Measurements from ENCODE around the gene IL1R2. TPM values are rescaled to one million over a fixed set of nuclear protein-coding genes. Genes with fewer than 3 reads are reported as not detected.
A peak's percentile ranks its signal among the peaks of the same experiment; 100 is the strongest.
"Not testable (repeated sequence)": the region's sequence is repeated elsewhere in the genome, so short reads cannot be mapped to it uniquely, and the experiment has no call there.

Gene IL1R2
- total RNA-seq, 1 donor: not detected

DNA sequence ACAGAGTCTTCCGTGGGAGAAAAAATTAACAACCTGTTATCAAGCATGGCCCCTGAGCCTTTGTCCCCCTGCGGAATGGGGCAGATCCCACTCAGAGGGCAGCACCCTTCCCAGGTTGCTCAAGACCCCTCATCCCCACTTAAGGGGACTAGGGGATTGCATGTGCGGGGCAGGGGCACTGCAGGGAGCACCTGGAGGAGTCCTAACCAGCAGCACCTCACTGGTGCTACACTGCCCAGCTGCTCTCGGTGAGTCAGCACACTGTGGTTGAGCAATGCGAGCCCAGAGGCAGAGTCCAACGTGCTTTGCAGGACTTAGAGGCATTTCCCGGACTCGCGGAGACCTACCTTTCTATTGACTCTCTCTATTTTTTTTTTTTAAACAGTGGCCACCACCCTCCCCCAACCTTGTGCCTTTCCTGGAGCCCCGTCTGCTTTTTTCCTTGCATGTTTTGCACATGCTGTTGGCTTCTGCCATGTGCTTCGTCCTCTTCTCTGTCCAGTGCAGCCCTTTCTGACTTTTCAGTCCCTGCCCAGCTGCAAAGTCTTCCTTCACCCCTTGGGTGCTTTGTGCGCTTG is 74.0 kb downstream of the IL1R2 start:
- peak; percentile 95 for DNase-seq (ENCODE audit: low read depth)
- H3K4me3 ChIP-seq (ENCODE audit: low read depth, low read length): no peak overlapping the region
- TF ChIP-seq, protein P1, sequence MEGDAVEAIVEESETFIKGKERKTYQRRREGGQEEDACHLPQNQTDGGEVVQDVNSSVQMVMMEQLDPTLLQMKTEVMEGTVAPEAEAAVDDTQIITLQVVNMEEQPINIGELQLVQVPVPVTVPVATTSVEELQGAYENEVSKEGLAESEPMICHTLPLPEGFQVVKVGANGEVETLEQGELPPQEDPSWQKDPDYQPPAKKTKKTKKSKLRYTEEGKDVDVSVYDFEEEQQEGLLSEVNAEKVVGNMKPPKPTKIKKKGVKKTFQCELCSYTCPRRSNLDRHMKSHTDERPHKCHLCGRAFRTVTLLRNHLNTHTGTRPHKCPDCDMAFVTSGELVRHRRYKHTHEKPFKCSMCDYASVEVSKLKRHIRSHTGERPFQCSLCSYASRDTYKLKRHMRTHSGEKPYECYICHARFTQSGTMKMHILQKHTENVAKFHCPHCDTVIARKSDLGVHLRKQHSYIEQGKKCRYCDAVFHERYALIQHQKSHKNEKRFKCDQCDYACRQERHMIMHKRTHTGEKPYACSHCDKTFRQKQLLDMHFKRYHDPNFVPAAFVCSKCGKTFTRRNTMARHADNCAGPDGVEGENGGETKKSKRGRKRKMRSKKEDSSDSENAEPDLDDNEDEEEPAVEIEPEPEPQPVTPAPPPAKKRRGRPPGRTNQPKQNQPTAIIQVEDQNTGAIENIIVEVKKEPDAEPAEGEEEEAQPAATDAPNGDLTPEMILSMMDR (IDR thresholded peaks at IDR 0.05; ENCODE audit: insufficient read depth, low read depth, low read length): no peak

DNA sequence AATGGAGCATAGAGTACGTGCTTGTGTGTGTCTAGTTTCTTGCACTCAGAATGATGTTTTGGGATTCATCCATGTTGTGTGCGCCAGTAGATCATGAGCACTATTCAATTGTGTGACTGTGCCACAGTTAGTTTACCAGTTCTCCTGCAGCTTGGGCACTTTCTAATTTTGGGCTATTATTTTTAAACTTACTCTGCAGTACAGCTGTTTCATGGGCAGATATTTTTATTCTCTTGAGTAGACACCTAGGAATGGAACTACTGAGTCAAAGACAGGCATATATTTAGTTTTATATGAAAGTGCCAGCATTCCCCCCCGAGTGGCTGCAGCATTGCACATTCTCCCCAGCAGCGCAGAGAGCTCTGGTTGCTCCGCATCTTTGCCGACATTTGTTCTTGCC is 74.8 kb downstream of the IL1R2 start:
- TF ChIP-seq, protein P1 (IDR thresholded peaks at IDR 0.05; ENCODE audit: insufficient read depth, low read depth, low read length): no peak
- H3K4me3 ChIP-seq (ENCODE audit: low read depth, low read length): no peak overlapping the region
- no peak for DNase-seq (ENCODE audit: low read depth)

DNA sequence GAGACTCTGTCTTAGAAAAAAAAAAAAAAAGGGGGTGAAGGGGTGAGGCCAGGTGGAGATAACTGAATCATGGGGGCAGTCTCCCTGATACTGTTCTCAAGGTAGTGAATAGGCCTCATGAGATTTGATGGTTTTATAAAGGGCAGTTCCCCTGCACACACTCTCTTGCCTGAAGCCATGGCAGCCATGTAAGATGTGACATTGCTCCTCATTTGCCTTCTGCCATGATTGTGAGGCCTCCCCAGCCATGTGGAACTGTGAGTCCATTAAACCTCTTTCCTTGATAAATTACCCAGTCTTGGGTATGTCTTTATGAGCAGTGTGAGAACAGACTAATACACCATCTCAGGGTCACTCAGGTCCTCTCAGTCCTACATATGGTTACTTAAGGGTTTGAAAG is 76.4 kb downstream of the IL1R2 start:
- H3K4me3 ChIP-seq (ENCODE audit: low read depth, low read length); DNase-seq (ENCODE audit: low read depth): not testable (repeated sequence)

DNA sequence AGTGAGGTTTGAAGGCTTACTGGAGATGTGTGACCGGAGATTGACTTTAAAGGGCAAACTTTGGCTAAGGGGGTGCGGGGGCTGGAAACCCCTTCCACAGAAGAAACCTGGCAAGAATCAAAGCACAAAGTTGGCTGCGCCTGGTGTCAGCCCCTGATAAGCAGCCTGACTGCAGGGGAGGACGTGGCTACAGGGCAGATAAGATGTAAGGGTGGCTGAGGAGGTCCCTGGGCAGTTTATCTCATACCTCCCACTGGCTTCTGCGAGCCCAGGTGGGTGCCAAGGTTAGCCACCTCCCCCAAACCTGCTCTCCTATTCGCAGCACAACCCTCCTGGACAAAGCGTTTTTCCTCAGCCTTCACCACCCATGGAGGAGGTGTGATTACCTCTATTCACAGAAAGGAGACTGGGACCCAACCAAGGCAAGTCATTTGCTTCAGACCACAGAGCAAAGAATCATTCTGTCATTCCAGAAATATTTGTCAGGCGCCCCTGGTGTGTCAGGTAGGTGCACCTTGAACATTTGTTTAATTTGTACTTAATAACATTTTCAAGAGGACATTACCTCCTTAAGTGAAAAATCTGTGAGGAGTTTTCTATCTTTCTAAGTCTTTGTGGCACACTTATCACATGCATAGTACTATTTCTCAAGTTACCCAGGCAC is 77.7 kb downstream of the IL1R2 start:
- TF ChIP-seq, protein P1 (IDR thresholded peaks at IDR 0.05; ENCODE audit: insufficient read depth, low read depth, low read length): no peak
- DNase-seq (ENCODE audit: low read depth): no peak
- no peak overlapping the region for H3K4me3 ChIP-seq (ENCODE audit: low read depth, low read length)

DNA sequence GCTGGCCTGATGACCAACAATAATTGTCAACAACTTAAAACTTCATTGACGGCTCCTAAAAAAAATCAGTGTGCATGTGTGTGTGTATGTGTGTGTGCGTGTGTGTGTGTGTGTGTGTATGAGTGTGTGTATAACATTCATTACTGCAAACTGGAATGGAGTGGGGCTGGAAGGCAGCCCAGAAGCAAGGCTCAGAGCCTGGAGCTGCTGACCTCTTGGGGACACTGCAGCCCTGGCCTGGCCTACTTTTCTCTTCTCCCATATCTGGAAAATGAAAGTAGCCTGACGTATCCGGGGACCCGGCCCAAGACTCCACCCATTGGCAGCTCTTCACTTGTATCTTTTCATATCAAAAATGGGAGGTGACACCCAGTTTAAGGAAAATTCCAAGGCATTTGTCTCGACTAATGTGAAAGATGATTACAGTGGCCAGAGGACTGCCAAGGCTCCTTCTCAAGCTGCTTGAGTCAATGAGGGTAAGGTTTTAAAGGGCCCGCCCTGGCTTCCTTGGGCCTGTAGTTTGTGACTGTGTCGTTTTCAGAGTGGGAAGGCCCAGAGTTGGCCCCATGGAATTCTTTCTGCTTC is 78.4 kb downstream of the IL1R2 start:
- peak; percentile 95 for DNase-seq (ENCODE audit: low read depth)
- TF ChIP-seq, protein P1 (IDR thresholded peaks at IDR 0.05; ENCODE audit: insufficient read depth, low read depth, low read length): peak; percentile 4
- H3K4me3 ChIP-seq (ENCODE audit: low read depth, low read length): no peak overlapping the region

DNA sequence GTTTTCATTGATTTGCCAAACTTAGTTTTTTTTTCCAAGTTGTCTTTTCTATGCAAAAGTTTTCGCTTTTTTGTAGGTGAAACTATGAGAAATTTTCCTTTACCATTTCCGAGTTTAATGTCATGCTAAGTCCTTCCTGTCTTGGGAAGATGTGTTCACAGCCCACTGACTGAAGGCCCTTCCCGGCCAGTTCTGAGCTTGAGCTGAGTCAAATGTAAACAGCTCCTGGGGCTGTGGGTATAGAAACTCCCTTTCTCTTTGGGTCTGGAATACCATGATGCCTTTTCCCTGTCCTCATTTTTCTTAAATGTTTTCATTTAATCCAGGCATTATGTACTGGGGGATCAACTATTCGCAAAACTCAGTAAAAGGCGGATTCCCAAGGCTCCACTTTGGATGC is 81.0 kb downstream of the IL1R2 start:
- peak; percentile 80 for DNase-seq (ENCODE audit: low read depth)
- H3K4me3 ChIP-seq (ENCODE audit: low read depth, low read length): no peak overlapping the region
- TF ChIP-seq, protein P1 (IDR thresholded peaks at IDR 0.05; ENCODE audit: insufficient read depth, low read depth, low read length): no peak

DNA sequence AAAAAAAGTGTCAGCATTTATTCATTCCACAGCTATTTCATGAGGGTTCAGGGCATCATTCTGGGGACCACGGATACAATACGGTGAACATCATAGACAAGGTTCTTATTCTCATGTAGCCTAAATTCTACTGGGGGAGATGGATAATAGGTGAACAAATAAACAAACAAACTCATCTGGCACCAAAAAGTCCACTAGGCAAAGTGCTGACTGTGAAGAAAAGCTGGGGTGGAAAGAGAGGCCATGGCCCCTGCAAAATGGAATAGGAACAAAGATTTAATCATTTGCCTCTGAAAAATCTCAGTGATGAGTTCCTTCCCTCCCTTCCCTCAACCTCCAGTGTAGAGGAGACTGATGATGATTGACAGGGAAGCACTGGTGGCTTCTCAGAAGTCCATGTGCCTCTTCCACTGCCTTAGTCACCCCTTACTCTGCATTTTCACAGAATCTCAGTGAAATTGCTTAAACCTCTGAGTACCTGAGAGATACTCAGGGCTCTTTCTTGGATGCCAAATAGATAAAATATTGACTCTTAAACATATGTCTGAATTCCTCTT is 81.5 kb downstream of the IL1R2 start:
- no peak for DNase-seq (ENCODE audit: low read depth)
- H3K4me3 ChIP-seq (ENCODE audit: low read depth, low read length): no peak overlapping the region
- TF ChIP-seq, protein P1 (IDR thresholded peaks at IDR 0.05; ENCODE audit: insufficient read depth, low read depth, low read length): no peak
